Stimulated activated memory B cell treated with anti-CD40 and anti-IgM and Interleukin-4, amounts not matched to agents 10 μg/mL and 1 μg/mL and 100 μg/mL, for 72 hours (primary cell): Measurements from ENCODE around the gene TAB3.
"Not testable (repeated sequence)": the region's sequence is repeated elsewhere in the genome, so short reads cannot be mapped to it uniquely, and the experiment has no call there.

Experiments
- ATAC-seq: fragments of 150-1000 bp; cut with Tn5 transposase; 2 replicates; pipeline ENCODE4 v1.10.0; 2021
- H3K27ac Mint-ChIP-seq: one replicate; pipeline ENCODE4 v1.8.0; 2022; ENCODE audit warnings: mild to moderate bottlenecking, mixed read lengths
- H3K27me3 Mint-ChIP-seq: one replicate; pipeline ENCODE4 v1.8.0; 2022; ENCODE audit warnings: mixed read lengths
- H3K36me3 Mint-ChIP-seq: one replicate; pipeline ENCODE4 v1.8.0; 2022; ENCODE audit warnings: mixed read lengths
- H3K4me1 Mint-ChIP-seq: one replicate; pipeline ENCODE4 v1.8.0; 2022; ENCODE audit warnings: mixed read lengths
- H3K4me3 Mint-ChIP-seq: one replicate; pipeline ENCODE4 v1.8.0; 2022; ENCODE audit warnings: mild to moderate bottlenecking, moderate library complexity, mixed read lengths
- H3K9me3 Mint-ChIP-seq: one replicate; pipeline ENCODE4 v1.8.0; 2022; ENCODE audit warnings: mixed read lengths

The TAB3 gene

DNA sequence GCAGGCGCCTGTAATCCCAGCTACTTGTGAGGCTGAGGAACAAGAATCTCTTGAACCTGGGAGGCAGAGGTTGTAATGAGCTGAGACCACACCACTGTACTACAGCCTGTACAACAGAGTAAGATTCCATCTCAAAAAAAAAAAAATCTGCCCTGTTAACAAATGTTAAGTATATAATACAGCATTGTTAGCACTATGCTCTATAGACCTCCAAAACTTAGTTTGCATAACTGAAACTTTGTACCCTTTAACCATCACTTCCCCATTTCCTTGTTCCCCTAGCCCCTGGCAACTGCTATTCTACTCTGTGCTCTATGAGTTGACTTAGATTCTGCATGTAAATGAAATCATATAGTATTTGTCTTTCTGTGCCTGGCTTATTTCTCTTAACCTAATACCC is 76.7 kb downstream of the TAB3 start:
- ATAC-seq: peak; percentile 81
- no peaks in the 10 kb centered on the region for H3K9me3 Mint-ChIP-seq
- no peak overlapping the region for H3K27ac Mint-ChIP-seq
- H3K36me3 Mint-ChIP-seq: no peaks in the 10 kb centered on the region
- peaks cover 17% of the 10 kb centered on the region for H3K4me1 Mint-ChIP-seq
- no peak overlapping the region for H3K4me3 Mint-ChIP-seq
- no peaks in the 10 kb centered on the region for H3K27me3 Mint-ChIP-seq

DNA sequence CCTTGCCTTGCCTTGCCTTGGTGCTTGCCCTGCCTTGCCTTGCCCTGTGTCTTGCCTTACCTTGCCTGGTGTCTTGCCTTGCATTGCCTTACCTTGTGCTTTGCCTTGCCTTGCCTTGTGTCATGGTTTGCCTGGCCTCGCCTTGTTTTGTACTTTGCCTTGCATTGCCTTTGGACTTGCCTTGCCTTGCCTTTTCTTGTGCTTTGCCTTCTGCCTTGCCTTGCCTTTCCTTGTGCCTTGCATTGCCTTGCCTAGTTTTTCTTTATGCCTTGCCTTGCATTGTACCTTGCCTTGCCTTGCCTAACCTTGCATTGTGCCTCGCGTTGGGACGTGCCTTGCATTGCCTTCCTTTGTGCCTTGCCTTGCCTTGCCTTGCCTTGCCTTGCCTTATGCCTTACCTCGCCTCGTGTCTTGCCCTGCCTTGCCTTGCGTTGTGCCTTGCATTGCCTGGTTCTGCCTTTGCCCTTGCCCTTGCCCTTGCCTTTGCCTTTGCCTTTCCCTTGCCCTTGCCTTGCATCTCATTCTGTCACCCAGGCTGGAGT is 82.8 kb downstream of the TAB3 start:
- Mint-ChIP-seq H3K9me3 (no peaks in the 10 kb centered on the region), H3K4me3 (no peak overlapping the region), H3K36me3 (no peaks in the 10 kb centered on the region), H3K27ac (no peak overlapping the region), H3K27me3 (no peaks in the 10 kb centered on the region), H3K4me1 (no peaks in the 10 kb centered on the region)
- no peak for ATAC-seq

DNA sequence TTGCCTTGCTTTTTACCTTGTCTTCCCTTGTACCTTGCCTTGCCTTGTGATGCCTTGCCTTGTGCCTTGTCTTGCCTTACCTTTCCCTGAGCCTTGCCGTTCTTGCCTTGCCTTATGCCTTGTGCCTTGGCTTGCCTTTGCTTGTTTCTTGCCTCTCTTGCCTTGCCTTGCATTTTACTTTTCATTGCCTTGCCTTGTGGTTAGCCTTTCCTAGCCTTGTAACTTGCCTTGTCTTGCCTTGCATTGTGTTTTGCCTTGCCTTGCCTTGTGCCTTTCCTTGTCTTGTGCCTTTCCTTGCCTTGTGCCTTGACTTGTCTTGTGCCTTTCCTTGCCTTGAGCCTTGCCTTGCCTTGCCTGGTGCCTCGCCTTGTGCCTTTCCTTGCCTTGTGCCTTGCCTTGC is 84.6 kb downstream of the TAB3 start:
- no peak overlapping the region for H3K4me3 Mint-ChIP-seq
- no peak for ATAC-seq
- no peaks in the 10 kb centered on the region for H3K36me3 Mint-ChIP-seq
- H3K27ac Mint-ChIP-seq: no peak overlapping the region
- no peaks in the 10 kb centered on the region for H3K27me3 Mint-ChIP-seq
- H3K9me3 Mint-ChIP-seq: no peaks in the 10 kb centered on the region
- H3K4me1 Mint-ChIP-seq: no peaks in the 10 kb centered on the region

DNA sequence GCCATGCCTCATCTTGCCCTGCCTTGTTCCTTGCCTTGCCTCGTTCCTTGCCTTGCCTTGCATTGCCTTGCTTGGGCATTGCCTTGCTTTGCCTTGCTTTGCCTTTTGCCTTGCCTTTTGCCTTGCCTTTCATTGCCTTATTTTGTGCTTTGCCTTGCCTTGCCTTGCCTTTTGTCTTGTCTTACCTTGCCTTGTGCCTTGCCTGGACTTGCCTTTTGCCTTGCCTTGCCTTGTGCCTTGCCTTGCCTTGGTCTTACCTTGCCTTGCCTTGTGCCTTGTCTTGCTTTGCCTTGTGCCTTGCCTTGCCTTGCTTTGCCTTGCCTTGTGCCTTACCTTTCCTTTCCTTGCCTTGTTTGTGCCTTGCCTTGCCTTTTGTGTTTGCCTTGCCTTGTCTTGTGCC is 88.2 kb downstream of the TAB3 start:
- Mint-ChIP-seq H3K27ac (no peak overlapping the region), H3K9me3 (no peaks in the 10 kb centered on the region), H3K27me3 (no peaks in the 10 kb centered on the region), H3K4me1 (no peaks in the 10 kb centered on the region), H3K36me3 (no peaks in the 10 kb centered on the region), H3K4me3 (no peak overlapping the region)
- ATAC-seq: no peak

- Mint-ChIP-seq H3K27ac (no peak overlapping the region), H3K36me3 (no peaks in the 10 kb centered on the region), H3K4me3 (no peak overlapping the region), H3K27me3 (no peaks in the 10 kb centered on the region), H3K9me3 (peaks cover 14% of the 10 kb centered on the region), H3K4me1 (no peaks in the 10 kb centered on the region)
- no peak for ATAC-seq
Measured at GRCh38 chrX:30799327-30799726, 89.7 kb downstream of the TAB3 start.

DNA sequence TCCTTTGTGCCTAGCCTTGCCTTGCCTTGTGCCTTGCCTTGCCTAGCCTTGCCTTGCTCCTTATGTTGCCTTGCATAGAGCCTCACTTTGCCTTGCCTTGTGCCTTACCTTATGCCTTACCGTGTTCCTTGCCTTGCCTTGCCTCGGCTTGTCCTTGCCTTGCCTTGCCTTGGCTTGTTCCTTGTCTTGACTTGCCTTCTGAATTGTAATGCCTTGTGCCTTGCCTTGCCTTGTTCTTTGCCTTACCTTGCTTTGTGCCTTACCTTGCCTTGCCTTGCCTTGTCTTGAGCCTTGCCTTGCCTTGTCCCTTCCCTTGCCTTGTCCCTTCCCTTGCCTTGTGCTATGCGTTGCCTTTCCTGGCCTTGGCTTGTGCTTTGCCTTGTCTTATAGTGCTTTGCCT is 90.2 kb downstream of the TAB3 start:
- no peak for ATAC-seq
- H3K27ac Mint-ChIP-seq: no peak overlapping the region
- H3K4me1 Mint-ChIP-seq: no peaks in the 10 kb centered on the region
- H3K36me3 Mint-ChIP-seq: no peaks in the 10 kb centered on the region
- H3K9me3 Mint-ChIP-seq: peaks cover 19% of the 10 kb centered on the region
- H3K27me3 Mint-ChIP-seq: no peaks in the 10 kb centered on the region
- no peak overlapping the region for H3K4me3 Mint-ChIP-seq

DNA sequence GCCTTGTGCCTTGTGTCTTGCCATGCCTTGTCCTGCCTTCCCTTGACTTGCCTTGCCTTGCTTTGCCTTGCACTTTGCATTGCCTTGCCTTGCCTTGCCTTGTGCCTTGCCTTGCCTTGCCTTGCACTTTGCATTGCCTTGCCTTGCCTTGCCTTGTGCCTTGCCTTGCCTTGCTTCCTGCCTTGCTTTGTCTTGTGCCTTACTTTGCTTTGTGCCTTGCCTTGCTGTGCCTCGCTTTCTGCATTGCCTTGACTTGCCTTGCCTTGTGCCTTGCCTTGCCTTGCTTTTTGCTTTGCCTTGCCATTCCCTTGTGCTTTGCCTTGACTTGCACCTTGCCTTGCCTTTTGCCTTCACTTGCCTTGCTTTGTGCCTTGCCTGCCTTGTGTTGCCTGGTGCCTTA is 91.8 kb downstream of the TAB3 start:
- not testable (repeated sequence) for ATAC-seq, H3K27me3 Mint-ChIP-seq, H3K4me3 Mint-ChIP-seq, H3K27ac Mint-ChIP-seq, H3K36me3 Mint-ChIP-seq, H3K4me1 Mint-ChIP-seq
- peaks cover 32% of the 10 kb centered on the region for H3K9me3 Mint-ChIP-seq

- no peak overlapping the region for H3K27ac Mint-ChIP-seq
- H3K36me3 Mint-ChIP-seq: no peaks in the 10 kb centered on the region
- no peak for ATAC-seq
- no peak overlapping the region for H3K4me3 Mint-ChIP-seq
- no peaks in the 10 kb centered on the region for H3K4me1 Mint-ChIP-seq
- no peaks in the 10 kb centered on the region for H3K27me3 Mint-ChIP-seq
- H3K9me3 Mint-ChIP-seq: peaks cover 41% of the 10 kb centered on the region
Measured at GRCh38 chrX:30795981-30796958, 92.8 kb downstream of the TAB3 start.

DNA sequence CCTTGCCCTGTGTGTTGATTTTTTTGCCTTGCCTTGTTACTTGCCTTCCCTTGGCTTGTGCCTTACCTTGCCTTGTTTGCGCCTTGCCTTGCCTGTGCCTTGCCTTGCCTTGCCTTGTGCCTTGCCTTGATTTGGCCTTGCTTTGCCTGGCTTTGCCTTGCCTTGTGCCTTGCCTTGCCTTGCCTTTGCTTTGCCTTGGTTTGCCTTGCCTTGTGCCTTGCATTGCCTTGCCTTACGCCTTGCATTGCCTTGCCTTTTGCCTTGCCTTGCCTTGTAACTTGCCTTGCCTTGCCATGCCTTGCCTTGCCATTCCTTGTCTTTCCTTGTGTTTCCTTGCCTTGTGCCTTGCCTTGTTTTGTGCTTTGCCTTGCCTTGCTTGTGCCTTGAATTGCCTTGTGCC is 94.6 kb downstream of the TAB3 start:
- H3K4me3 Mint-ChIP-seq: no peak overlapping the region
- no peaks in the 10 kb centered on the region for H3K36me3 Mint-ChIP-seq
- H3K4me1 Mint-ChIP-seq: no peaks in the 10 kb centered on the region
- H3K9me3 Mint-ChIP-seq: peaks cover 58% of the 10 kb centered on the region
- no peak for ATAC-seq
- no peak overlapping the region for H3K27ac Mint-ChIP-seq
- no peaks in the 10 kb centered on the region for H3K27me3 Mint-ChIP-seq

DNA sequence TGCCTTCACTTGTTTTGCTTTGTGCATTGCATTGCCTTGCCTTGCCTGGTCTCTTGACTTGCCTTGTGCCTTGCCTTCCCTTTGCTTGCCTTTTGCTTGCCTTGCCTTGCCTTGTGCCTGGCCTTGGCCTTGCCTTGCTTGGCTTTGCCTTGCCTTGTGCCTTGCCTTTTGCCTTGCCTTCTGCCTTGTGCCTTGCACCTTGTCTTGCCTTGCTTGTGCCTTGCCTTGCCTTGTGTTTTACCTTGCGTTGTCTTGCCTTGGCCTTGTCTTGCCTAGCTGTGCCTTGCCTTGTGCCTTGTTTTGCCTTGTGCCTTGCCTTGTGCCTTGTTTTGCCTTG is 95.3 kb downstream of the TAB3 start:
- no peak for ATAC-seq
- H3K4me3 Mint-ChIP-seq: no peak overlapping the region
- no peaks in the 10 kb centered on the region for H3K4me1 Mint-ChIP-seq
- no peaks in the 10 kb centered on the region for H3K36me3 Mint-ChIP-seq
- no peaks in the 10 kb centered on the region for H3K27me3 Mint-ChIP-seq
- no peak overlapping the region for H3K27ac Mint-ChIP-seq
- H3K9me3 Mint-ChIP-seq: peaks cover 58% of the 10 kb centered on the region

- H3K4me1 Mint-ChIP-seq: no peaks in the 10 kb centered on the region
- ATAC-seq: no peak
- H3K36me3 Mint-ChIP-seq: no peaks in the 10 kb centered on the region
- peaks cover 58% of the 10 kb centered on the region for H3K9me3 Mint-ChIP-seq
- H3K27ac Mint-ChIP-seq: no peak overlapping the region
- H3K27me3 Mint-ChIP-seq: no peaks in the 10 kb centered on the region
- no peak overlapping the region for H3K4me3 Mint-ChIP-seq
Measured at GRCh38 chrX:30793075-30793766, 95.8 kb downstream of the TAB3 start.

DNA sequence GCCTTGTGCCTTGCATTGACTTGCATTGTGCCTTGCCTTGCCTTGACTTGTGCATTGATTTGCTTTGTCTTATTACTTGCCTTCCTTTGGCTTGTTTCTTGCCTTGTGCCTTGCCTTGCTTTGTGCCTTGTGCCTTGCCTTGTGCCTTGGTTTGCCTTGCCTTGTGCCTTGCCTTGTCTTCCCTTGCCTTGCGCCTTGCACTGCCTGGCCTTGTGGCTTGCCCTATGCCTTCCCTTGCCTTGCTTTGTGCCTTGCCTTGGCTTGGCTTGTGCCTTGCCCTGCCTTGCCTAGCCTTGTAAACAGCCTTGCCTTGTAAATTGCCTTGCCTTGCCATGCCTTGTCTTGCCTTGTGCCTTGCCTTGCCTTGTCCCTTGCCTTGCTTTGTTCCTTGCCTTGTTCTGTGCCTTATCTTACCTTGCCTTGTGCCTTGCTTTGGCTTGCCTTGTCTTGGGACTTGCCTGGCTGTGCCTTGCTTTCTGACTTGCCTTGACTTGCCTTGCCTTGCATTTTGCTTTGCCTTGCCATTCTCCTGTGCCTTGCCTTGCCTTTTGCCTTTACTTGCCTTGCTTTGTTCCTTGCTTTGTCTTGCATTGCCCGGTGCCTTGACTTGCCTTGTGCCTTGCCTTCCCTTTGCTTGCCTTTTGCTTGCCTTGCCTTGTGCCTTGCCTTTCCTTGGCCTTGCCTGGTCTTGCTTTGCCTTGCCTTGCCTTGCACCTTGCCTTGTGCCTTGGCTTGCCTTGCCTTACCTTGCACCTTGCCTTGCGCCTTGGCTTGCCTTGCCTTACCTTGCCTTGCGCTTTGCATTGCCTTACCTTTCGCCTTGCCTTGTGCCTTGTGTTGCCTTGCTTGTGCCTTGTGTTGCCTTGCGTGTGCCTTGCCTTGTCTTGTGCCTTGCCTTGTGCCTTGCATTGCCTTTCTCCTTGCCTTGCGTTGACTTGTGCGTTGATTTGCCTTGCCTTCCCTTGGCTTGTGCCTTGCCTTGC is 97.5 kb downstream of the TAB3 start:
- Mint-ChIP-seq H3K9me3 (peaks cover 58% of the 10 kb centered on the region), H3K4me1 (no peaks in the 10 kb centered on the region), H3K27ac (no peak overlapping the region), H3K4me3 (no peak overlapping the region), H3K36me3 (no peaks in the 10 kb centered on the region), H3K27me3 (no peaks in the 10 kb centered on the region)
- no peak for ATAC-seq

- Mint-ChIP-seq H3K27me3 (no peaks in the 10 kb centered on the region), H3K4me1 (no peaks in the 10 kb centered on the region), H3K9me3 (peaks cover 23% of the 10 kb centered on the region), H3K27ac (no peak overlapping the region), H3K36me3 (no peaks in the 10 kb centered on the region), H3K4me3 (no peak overlapping the region)
- no peak for ATAC-seq
Measured at GRCh38 chrX:30787012-30787411, 102.0 kb downstream of the TAB3 start.

DNA sequence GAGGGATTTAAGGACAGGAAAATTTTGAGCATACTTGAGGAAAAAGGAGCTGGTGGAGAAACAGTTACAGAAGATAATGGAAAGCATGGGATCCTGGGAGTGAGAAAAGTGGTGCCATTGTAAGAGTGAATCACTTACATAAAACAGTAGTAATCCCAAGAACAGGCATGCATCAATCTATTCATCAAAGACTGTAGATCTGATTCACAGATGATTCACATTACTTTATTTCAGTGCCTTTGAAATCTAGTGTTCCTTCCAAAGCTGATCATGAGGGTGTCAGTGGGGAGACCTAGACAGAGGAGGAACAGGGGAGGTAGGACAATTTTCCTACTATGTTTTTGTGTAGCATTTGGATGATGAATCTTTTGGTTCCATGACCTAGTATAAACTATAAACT is 102.7 kb downstream of the TAB3 start:
- no peak overlapping the region for H3K27ac Mint-ChIP-seq
- H3K36me3 Mint-ChIP-seq: no peaks in the 10 kb centered on the region
- H3K4me1 Mint-ChIP-seq: no peaks in the 10 kb centered on the region
- no peak for ATAC-seq
- H3K9me3 Mint-ChIP-seq: peaks cover 19% of the 10 kb centered on the region
- H3K4me3 Mint-ChIP-seq: no peak overlapping the region
- no peaks in the 10 kb centered on the region for H3K27me3 Mint-ChIP-seq
